Suprapubic skin (tissue), 4 donors: ENCODE results near the gene CCDC158. TPM values are rescaled to one million over a fixed set of nuclear protein-coding genes. Genes with fewer than 3 reads are reported as not detected.

Experiments used
- DNase-seq, 2 donors: peaks; one replicate each; pipeline ENCODE4 v3.0.0-alpha.2; 2019; ENCODE audit warnings: low spot score in 2 of 2
- H3K27ac ChIP-seq: fragments of 200-600 bp; sonication (generic); one replicate; pipeline ENCODE4 v1.5.1; 2019
- H3K27me3 ChIP-seq: fragments of 200-600 bp; sonication (generic); one replicate; pipeline ENCODE4 v1.5.1; 2019
- H3K36me3 ChIP-seq: fragments of 200-600 bp; sonication (generic); one replicate; pipeline ENCODE4 v1.5.1; 2019
- H3K4me1 ChIP-seq: fragments of 200-600 bp; sonication (generic); one replicate; pipeline ENCODE4 v1.5.1; 2019
- H3K4me3 ChIP-seq: fragments of 200-600 bp; sonication (generic); one replicate; pipeline ENCODE4 v1.5.1; 2019; ENCODE audit warnings: mild to moderate bottlenecking
- H3K9me3 ChIP-seq: fragments of 200-600 bp; sonication (generic); one replicate; pipeline ENCODE4 v1.5.1; 2019
- EP300 ChIP-seq: sonication (generic); formaldehyde crosslinking; IDR thresholded peaks from one replicate; pipeline ENCODE4 v1.6.1; 2017; ENCODE audit warnings: antibody characterized with exemption
- POLR2A ChIP-seq, 2 donors: fragments of 450-650 bp; IDR thresholded peaks; one replicate each; pipeline ENCODE4 v1.6.1; 2017; ENCODE audit warnings: antibody characterized with exemption in 2 of 2, mild to moderate bottlenecking in 2 of 2, moderate library complexity in 2 of 2
- POLR2AphosphoS5 ChIP-seq, 3 donors: sonication (generic); formaldehyde crosslinking; IDR thresholded peaks; one replicate each; pipeline ENCODE4 v1.6.1; 2017; ENCODE audit warnings: antibody characterized with exemption in 3 of 3
- WGBS: methylation state at CpG from one replicate; pipeline ENCODE4 v1.1.5; 2018; 5-methylcytosine and 5-hydroxymethylcytosine counted together
- total RNA-seq, 4 donors: library from RNA; depleted of rRNA; stranded (reverse); fragments of >200 nt; gene quantifications; one replicate each; pipeline ENCODE4 v1.1.0, GENCODE V29; 2016
- TF ChIP-seq, protein P1 (sequence below), 2 donors: fragments of 200-600 bp in 1 of 2; fragments of 450-650 bp in 1 of 2; sonication (generic) in 1 of 2; IDR thresholded peaks; one replicate each; pipeline ENCODE4 v1.5.1; 2016 to 2019; ENCODE audit warnings: antibody characterized with exemption in 2 of 2, mild to moderate bottlenecking in 1 of 2, moderate library complexity in 1 of 2

Gene CCDC158
- total RNA-seq, 4 donors from 2014 or later = 0.72 TPM; not detected in 3

DNA sequence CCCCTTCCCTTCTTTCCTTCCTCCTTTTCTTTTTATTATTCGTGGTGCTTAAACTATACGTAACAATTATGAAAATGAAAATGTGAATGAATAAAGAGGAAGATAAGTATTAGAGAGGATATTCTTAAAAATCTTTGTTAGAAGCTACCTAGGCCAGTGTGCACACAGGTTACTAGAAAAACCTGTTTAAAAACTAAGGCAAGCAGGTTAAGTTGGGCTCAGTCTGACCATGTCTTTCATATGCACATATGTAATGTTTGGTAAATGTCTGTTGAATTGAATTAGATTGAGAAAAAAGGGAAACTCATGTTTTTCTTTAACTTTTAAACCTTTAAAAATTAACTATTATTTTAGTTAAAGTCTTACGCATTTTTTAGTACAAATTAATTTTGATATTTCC, 21.9 kb upstream of the CCDC158 start:
- Histone ChIP-seq H3K9me3 (no peaks in the 10 kb centered on the region), H3K27me3 (no peaks in the 10 kb centered on the region), H3K4me1 (peaks cover 3% of the 10 kb centered on the region), H3K36me3 (no peaks in the 10 kb centered on the region), H3K4me3 (no peak overlapping the region), H3K27ac (no peak overlapping the region)
- 88% methylated on average over 3 of the region's 3 CpGs for WGBS
- no peak for DNase-seq
- TF ChIP-seq EP300 (no peak), POLR2A (IDR thresholded peaks at IDR 0.05) (no peak), POLR2AphosphoS5 (IDR thresholded peaks at IDR 0.05) (no peak)
- TF ChIP-seq, protein P1, sequence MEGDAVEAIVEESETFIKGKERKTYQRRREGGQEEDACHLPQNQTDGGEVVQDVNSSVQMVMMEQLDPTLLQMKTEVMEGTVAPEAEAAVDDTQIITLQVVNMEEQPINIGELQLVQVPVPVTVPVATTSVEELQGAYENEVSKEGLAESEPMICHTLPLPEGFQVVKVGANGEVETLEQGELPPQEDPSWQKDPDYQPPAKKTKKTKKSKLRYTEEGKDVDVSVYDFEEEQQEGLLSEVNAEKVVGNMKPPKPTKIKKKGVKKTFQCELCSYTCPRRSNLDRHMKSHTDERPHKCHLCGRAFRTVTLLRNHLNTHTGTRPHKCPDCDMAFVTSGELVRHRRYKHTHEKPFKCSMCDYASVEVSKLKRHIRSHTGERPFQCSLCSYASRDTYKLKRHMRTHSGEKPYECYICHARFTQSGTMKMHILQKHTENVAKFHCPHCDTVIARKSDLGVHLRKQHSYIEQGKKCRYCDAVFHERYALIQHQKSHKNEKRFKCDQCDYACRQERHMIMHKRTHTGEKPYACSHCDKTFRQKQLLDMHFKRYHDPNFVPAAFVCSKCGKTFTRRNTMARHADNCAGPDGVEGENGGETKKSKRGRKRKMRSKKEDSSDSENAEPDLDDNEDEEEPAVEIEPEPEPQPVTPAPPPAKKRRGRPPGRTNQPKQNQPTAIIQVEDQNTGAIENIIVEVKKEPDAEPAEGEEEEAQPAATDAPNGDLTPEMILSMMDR (IDR thresholded peaks at IDR 0.05) = no peak

DNA sequence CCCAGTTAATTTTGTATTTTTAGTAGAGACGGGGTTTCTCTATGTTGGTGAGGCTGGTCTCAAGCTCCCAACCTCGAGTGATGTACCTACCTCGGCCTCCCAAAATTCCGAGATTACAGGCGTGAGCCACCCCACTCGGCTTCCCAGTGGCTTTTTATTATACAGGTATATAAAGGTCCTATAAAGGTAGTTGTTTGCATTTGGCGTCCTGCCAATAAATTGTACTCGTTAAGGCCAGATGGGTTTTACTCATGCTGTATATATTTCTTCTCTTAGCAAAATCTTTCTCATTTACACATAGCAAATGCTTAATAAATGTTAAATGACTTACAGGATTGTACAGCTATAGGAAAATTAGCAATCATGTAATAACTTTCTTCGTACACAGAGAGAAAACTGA, 20.9 kb upstream of the CCDC158 start:
- no peaks in the 10 kb centered on the region for H3K27me3 ChIP-seq
- H3K36me3 ChIP-seq = no peaks in the 10 kb centered on the region
- 79% methylated on average over 9 of the region's 9 CpGs for WGBS
- no peaks in the 10 kb centered on the region for H3K4me1 ChIP-seq
- no peaks in the 10 kb centered on the region for H3K9me3 ChIP-seq
- TF ChIP-seq, protein P1 (IDR thresholded peaks at IDR 0.05) = no peak
- no peak for TF ChIP-seq EP300
- no peak for TF ChIP-seq POLR2AphosphoS5 (IDR thresholded peaks at IDR 0.05)
- no peak for TF ChIP-seq POLR2A (IDR thresholded peaks at IDR 0.05)
- no peak for DNase-seq
- no peak overlapping the region for H3K27ac ChIP-seq
- H3K4me3 ChIP-seq = no peak overlapping the region

DNA sequence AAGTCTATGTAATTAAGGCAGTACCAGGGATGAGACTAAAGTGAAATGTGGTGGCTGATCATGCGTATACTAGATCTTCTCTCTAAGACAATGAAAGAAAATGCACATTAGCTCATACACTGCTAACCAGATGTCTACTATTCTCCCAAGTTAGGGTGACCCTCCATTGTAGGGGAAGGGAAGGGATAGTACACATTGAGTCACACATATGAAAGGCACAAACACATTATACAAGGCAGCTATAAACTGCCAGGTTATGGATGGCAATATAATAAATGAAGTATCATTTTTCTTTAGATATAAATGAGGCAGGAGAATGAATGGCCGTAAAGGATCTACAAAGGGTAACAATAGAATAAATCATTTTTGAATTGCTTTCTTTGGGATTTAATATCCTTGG, 18.6 kb upstream of the CCDC158 start:
- no peak for DNase-seq
- H3K27ac ChIP-seq = no peak overlapping the region
- 95% methylated on average over 2 of the region's 2 CpGs for WGBS
- no peaks in the 10 kb centered on the region for H3K9me3 ChIP-seq
- no peaks in the 10 kb centered on the region for H3K27me3 ChIP-seq
- no peak overlapping the region for H3K4me3 ChIP-seq
- H3K4me1 ChIP-seq = peaks cover 16% of the 10 kb centered on the region
- TF ChIP-seq POLR2A (IDR thresholded peaks at IDR 0.05) (no peak), EP300 (no peak), POLR2AphosphoS5 (IDR thresholded peaks at IDR 0.05) (no peak)
- TF ChIP-seq, protein P1 (IDR thresholded peaks at IDR 0.05) = no peak
- H3K36me3 ChIP-seq = no peaks in the 10 kb centered on the region

DNA sequence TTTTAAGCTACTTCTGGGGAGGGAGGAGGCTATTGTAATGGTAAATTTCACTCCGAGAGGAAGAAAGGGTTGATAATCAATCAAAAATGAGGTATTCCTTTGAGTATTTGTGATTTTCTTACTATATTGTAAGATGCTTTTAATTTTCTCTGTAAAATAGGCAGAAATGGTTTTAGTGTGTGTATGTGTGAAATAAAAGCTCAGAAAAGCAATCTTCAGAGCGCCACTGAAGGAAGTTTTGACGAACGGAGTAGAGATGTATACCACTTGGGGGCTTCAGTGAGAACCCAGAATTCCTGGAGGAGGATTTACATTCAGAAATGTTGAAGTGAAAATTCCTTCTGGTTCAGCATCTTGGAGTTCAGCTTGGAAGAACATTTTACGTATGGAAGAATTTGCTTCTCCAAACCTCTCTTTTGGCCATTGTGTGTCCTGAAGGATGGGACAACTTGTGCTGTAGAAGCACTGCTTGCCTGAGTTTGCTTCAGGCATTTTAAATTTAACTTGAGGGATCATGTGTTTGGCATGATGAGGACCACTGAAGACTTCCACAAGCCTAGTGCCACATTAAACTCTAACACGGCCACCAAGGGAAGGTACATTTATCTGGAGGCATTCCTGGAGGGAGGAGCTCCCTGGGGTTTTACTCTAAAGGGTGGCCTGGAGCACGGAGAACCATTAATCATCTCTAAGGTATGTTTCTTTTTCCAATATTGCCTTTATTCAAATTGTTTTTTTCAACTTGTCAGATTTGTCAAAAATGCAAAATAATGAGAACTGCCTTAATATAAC, 14.8 kb upstream of the CCDC158 start:
- peaks cover 17% of the 10 kb centered on the region for H3K4me1 ChIP-seq
- 35% methylated on average over 7 of the region's 7 CpGs for WGBS
- TF ChIP-seq, protein P1 (IDR thresholded peaks at IDR 0.05) = no peak
- no peak for TF ChIP-seq EP300
- TF ChIP-seq POLR2AphosphoS5 (IDR thresholded peaks at IDR 0.05) = no peak
- TF ChIP-seq POLR2A (IDR thresholded peaks at IDR 0.05) = no peak
- peak overlapping the region; percentile 34 for H3K4me3 ChIP-seq
- no peaks in the 10 kb centered on the region for H3K27me3 ChIP-seq
- DNase-seq = no peak
- H3K9me3 ChIP-seq = no peaks in the 10 kb centered on the region
- peak overlapping the region; percentile 67 for H3K27ac ChIP-seq
- no peaks in the 10 kb centered on the region for H3K36me3 ChIP-seq

DNA sequence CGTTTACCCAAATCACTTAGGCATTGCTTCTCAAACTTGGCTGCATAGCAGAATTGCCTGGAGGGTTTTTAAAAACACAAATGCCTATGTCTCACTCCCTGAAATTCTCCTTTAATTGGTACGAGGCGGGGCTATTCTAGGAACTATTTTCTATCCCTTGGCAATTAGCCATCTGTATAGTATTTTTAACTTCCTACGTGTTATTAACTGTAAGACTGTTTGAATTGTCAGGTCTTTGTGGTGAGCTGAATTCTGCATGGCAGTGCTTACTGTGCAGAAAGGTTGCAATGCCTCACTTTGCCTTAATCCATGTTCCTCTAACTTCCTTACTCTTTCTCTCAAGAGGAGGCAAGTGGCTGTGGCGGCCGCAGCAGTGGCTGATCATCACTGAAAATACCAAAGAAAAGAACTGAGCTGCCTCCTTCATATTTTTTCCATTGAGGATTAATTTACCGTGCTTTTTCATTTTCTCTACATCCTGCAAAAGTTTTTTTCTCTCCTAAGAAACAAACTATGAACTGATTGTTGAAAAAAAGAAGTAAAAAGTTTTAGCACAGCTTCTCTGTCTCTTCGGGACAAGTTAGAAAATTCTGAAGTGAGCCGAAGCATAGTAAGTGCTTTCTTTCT, 14.1 kb upstream of the CCDC158 start, which contains the start of gene SHROOM3:
TSS of gene SHROOM3 (plus strand) at position 329 of the 627 bp plus-strand sequence. CDS start 824 bp downstream, outside the sequence.
- no peaks in the 10 kb centered on the region for H3K36me3 ChIP-seq
- TF ChIP-seq POLR2A (IDR thresholded peaks at IDR 0.05) = no peak
- TF ChIP-seq, protein P1 (IDR thresholded peaks at IDR 0.05) = no peak
- no peak for TF ChIP-seq EP300
- no peak for TF ChIP-seq POLR2AphosphoS5 (IDR thresholded peaks at IDR 0.05)
- H3K27ac ChIP-seq = peak within 1 kb of the TSS; percentile 67
- H3K9me3 ChIP-seq = no peaks in the 10 kb centered on the region
- H3K4me1 ChIP-seq = peaks cover 17% of the 10 kb centered on the region
- peak within 1 kb of the TSS; percentile 34 for H3K4me3 ChIP-seq
- H3K27me3 ChIP-seq = no peaks in the 10 kb centered on the region
- DNase-seq = no peak
- WGBS = 13% methylated on average over 9 of the region's 9 CpGs
